ENCODE results near the gene SGCD.
"Not testable (repeated sequence)": the region's sequence is repeated elsewhere in the genome, so short reads cannot be mapped to it uniquely, and the experiment has no call there.

Gene SGCD

DNA sequence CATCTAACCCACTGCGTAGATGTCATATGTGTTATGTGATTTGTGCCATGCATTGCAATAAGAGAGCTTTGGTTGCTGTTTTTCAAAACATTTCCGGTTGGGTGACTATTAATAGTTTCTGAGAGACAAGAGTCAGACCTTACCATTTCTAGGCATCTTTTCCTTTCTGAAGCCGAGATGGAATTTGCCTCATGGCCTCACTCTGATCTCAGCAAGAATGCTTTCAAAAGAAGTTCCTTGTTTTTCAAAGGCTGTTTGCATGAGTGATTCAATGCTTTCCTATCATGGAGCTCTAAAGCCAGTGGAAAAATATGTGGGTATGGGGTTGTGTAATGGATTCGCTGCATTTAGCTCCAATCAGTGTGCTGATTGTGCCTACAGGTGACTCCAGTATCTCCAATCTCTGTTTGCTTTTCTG lies 320.1 kb downstream of the SGCD start:
- no peak for TF ChIP-seq GABPA (IDR thresholded peaks at IDR 0.05; ENCODE audit: low read depth)
- no peak for TF ChIP-seq SPI1 (IDR thresholded peaks at IDR 0.05; ENCODE audit: borderline replicate concordance, low read depth)
- TF ChIP-seq, protein P1, sequence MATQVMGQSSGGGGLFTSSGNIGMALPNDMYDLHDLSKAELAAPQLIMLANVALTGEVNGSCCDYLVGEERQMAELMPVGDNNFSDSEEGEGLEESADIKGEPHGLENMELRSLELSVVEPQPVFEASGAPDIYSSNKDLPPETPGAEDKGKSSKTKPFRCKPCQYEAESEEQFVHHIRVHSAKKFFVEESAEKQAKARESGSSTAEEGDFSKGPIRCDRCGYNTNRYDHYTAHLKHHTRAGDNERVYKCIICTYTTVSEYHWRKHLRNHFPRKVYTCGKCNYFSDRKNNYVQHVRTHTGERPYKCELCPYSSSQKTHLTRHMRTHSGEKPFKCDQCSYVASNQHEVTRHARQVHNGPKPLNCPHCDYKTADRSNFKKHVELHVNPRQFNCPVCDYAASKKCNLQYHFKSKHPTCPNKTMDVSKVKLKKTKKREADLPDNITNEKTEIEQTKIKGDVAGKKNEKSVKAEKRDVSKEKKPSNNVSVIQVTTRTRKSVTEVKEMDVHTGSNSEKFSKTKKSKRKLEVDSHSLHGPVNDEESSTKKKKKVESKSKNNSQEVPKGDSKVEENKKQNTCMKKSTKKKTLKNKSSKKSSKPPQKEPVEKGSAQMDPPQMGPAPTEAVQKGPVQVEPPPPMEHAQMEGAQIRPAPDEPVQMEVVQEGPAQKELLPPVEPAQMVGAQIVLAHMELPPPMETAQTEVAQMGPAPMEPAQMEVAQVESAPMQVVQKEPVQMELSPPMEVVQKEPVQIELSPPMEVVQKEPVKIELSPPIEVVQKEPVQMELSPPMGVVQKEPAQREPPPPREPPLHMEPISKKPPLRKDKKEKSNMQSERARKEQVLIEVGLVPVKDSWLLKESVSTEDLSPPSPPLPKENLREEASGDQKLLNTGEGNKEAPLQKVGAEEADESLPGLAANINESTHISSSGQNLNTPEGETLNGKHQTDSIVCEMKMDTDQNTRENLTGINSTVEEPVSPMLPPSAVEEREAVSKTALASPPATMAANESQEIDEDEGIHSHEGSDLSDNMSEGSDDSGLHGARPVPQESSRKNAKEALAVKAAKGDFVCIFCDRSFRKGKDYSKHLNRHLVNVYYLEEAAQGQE (IDR thresholded peaks at IDR 0.05; ENCODE audit: insufficient replicate concordance, low read depth) = no peak
- TF ChIP-seq POLR2AphosphoS5 (IDR thresholded peaks at IDR 0.05; ENCODE audit: low read depth) = no peak
- TF ChIP-seq, protein P2, sequence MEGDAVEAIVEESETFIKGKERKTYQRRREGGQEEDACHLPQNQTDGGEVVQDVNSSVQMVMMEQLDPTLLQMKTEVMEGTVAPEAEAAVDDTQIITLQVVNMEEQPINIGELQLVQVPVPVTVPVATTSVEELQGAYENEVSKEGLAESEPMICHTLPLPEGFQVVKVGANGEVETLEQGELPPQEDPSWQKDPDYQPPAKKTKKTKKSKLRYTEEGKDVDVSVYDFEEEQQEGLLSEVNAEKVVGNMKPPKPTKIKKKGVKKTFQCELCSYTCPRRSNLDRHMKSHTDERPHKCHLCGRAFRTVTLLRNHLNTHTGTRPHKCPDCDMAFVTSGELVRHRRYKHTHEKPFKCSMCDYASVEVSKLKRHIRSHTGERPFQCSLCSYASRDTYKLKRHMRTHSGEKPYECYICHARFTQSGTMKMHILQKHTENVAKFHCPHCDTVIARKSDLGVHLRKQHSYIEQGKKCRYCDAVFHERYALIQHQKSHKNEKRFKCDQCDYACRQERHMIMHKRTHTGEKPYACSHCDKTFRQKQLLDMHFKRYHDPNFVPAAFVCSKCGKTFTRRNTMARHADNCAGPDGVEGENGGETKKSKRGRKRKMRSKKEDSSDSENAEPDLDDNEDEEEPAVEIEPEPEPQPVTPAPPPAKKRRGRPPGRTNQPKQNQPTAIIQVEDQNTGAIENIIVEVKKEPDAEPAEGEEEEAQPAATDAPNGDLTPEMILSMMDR (IDR thresholded peaks at IDR 0.05; ENCODE audit: insufficient read depth, low read length) = no peak
- no peak for DNase-seq (ENCODE audit: low read depth in 1 of 2, low spot score in 1 of 2)

DNA sequence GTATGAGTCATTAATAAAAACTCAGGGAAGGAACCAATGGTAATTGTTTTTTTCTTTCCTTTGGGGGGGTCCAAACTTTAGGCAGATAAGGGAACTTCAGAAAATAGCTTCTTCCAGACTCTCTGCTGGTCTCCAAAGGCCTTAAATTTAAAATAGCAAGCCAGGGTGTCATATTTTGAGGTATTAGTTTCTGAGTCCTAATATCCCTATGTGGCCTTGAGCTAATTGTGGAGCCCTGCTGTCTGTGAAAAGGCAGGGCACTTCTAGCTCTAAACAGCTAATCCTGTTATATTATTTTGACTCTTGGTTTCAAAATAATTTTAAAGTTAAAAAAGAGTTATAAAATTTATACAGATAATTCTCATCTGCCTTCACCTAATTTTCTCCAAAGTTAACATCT lies 327.5 kb downstream of the SGCD start:
- Histone ChIP-seq H3K27ac (replicated peaks) (no peak overlapping the region), H3K27me3 (ENCODE audit: insufficient read depth, poor library complexity, severe bottlenecking) (no peaks in the 10 kb centered on the region), H3K4me3 (replicated peaks; ENCODE audit: insufficient read depth, low read length) (no peak overlapping the region)
- TF ChIP-seq, protein P1 (IDR thresholded peaks at IDR 0.05; ENCODE audit: insufficient replicate concordance, low read depth) = no peak
- DNase-seq (ENCODE audit: low read depth in 1 of 2, low spot score in 1 of 2) = no peak

More for the DNA sequence above, 320.1 kb downstream of the SGCD start:
- Histone ChIP-seq H3K4me3 (replicated peaks; ENCODE audit: insufficient read depth, low read length) (no peak overlapping the region), H3K27ac (replicated peaks) (no peak overlapping the region), H3K27me3 (ENCODE audit: insufficient read depth, poor library complexity, severe bottlenecking) (no peaks in the 10 kb centered on the region)

DNA sequence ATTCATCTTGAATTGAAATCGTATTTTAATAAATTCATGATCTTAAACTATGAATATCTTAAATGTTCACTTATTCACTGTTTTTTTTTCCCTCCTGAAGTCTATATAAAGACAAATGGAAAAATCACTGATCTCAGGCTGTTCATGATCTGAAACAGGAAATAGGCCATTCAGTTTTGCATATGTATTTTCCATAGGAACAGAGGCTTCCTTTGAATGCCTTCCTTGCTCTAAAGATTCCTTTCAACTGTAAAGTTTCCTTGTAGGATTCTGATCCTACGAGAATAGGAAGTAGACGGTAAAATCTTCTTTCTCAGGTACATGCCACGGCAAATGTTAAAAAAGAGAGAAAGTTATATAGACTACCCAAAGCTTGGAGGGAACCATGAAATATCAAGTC lies 328.8 kb downstream of the SGCD start:
- H3K27ac ChIP-seq (replicated peaks) = no peak overlapping the region
- H3K27me3 ChIP-seq (ENCODE audit: insufficient read depth, poor library complexity, severe bottlenecking) = no peaks in the 10 kb centered on the region
- H3K4me3 ChIP-seq (replicated peaks; ENCODE audit: insufficient read depth, low read length) = no peak overlapping the region
- DNase-seq (ENCODE audit: low read depth in 1 of 2, low spot score in 1 of 2) = no peak
- TF ChIP-seq GABPA (IDR thresholded peaks at IDR 0.05; ENCODE audit: low read depth) (no peak), SPI1 (IDR thresholded peaks at IDR 0.05; ENCODE audit: borderline replicate concordance, low read depth) (no peak), POLR2AphosphoS5 (IDR thresholded peaks at IDR 0.05; ENCODE audit: low read depth) (no peak)
- TF ChIP-seq, protein P2 (IDR thresholded peaks at IDR 0.05; ENCODE audit: insufficient read depth, low read length) = no peak
- TF ChIP-seq, protein P1 (IDR thresholded peaks at IDR 0.05; ENCODE audit: insufficient replicate concordance, low read depth) = no peak

DNA sequence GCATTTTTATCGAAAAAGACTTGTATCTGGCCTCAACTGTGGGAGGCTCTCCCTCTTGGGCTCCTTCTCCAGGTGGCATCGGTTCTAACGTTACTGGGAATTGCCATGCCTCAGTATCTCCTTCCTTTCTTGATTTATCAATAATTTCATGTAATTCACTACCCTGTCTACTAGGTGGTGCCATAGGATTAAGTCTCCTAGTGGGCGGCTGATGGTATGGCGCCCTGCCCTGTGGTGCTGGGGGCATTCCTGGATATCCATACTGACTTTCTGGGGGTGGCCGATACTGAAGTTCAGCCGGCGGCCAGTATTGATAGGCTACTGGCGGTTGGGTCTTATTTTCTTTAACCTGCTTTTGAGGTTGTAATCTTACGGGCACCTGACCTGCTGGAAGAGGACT lies 337.9 kb downstream of the SGCD start:
- H3K27ac ChIP-seq (replicated peaks); DNase-seq (ENCODE audit: low read depth in 1 of 2, low spot score in 1 of 2); H3K27me3 ChIP-seq (ENCODE audit: insufficient read depth, poor library complexity, severe bottlenecking); H3K4me3 ChIP-seq (replicated peaks; ENCODE audit: insufficient read depth, low read length): not testable (repeated sequence)

DNA sequence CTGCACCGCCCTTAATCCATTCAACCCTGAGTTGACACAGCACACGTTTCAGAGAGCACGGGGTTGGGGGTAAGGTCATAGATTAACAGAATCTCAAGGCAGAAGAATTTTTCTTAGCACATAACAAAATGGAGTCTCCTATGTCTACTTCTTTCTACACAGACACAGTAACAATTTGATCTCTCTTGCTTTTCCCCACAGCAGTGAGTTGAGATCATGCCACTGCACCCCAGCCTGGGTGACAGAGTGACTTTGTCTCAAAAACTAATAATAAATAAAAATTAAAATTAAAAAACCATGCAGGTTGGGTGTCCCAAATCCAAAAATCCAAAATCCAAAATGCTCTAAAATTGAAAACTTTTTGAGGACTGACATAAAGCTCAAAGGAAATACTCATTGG lies 339.7 kb downstream of the SGCD start:
- not testable (repeated sequence) for H3K27me3 ChIP-seq (ENCODE audit: insufficient read depth, poor library complexity, severe bottlenecking); DNase-seq (ENCODE audit: low read depth in 1 of 2, low spot score in 1 of 2); H3K4me3 ChIP-seq (replicated peaks; ENCODE audit: insufficient read depth, low read length); H3K27ac ChIP-seq (replicated peaks)
